GM04503 (cell line): Measurements from ENCODE around the gene TNIK.
"Not testable (repeated sequence)": the region's sequence is repeated elsewhere in the genome, so short reads cannot be mapped to it uniquely, and the experiment has no call there.

Source experiments
- DNase-seq: peaks from one replicate; pipeline ENCODE4 v3.0.0-alpha.2; 2012; ENCODE audit warnings: low read depth

The TNIK gene

GRCh38 chr3:171125010-171125409 lies 335.2 kb downstream of the TNIK start:
- no peak for DNase-seq

- no peak for DNase-seq
These were observed 336.3 kb downstream of the TNIK start for GRCh38 chr3:171123915-171124314.

- DNase-seq = no peak
These were observed 337.3 kb downstream of the TNIK start for GRCh38 chr3:171122861-171123260.

DNA sequence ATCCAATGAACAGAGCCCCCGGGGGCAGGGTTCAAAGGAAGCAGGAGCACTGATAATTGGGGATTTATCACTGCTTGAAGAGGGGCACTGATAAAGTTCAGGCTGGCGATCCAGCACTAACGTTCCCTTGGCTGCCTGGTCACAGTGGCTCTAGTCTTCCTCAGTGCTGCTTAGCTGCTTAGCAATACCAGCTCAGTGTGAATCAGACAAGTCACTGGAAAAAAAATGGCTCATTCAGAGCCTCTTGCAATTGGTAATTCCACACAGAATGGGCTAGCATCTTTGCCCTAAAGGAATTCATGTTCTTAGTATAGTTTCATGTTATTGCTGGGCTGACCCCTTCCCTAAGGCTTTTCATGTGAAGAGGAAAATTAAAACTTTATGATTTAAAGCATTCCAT lies 338.0 kb downstream of the TNIK start:
- DNase-seq = no peak

- DNase-seq = no peak
These were observed 338.4 kb downstream of the TNIK start for GRCh38 chr3:171121801-171122200.

DNA sequence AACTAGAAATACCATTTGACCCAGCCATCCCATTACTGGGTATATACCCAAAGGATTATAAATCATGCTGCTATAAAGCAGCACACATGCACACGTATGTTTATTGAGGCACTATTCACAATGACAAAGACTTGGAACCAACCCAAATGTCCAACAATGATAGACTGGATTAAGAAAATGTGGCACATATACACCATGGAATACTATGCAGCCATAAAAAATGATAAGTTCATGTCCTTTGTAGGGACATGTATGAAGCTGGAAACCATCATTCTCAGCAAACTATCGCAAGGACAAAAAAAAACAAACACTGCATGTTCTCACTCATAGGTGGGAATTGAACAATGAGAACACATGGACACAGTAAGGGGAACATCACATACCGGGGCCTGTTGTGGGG lies 340.8 kb downstream of the TNIK start:
- DNase-seq = not testable (repeated sequence)

DNA sequence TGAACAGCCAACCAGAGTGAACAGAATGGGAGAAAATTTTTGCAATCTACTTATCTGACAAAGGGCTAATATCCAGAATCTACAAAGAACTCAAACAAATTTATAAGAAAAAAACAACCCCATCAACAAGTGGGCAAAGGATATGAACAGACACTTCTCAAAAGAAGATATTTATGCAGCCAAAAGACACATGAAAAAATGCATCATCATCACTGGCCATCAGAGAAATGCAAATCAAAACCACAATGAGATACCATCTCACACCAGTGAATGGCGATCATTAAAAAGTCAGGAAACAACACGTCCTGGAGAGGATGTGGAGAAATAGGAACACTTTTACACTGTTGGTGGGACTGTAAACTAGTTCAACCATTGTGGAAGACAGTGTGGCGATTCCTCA lies 341.2 kb downstream of the TNIK start:
- DNase-seq = not testable (repeated sequence)

- DNase-seq = no peak
These were observed 343.3 kb downstream of the TNIK start for GRCh38 chr3:171116824-171117395.

DNA sequence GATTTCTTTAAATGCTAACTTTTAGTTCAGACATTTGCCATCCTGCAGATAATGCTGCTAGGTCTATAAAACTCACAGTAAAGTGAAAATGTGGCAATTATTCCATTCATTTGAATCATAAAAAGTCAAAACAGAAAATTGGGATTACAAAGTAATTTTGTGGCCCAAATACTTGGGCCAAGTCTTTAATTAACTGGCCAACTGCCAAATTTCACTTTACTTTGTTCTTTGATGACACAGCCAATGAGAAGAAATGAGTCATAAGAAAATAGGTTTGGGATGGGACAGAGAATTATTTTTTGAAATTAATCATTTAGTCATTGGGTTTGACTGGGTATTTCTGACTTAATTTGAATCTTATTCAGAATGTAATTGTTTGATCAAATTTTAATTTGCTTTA lies 343.8 kb downstream of the TNIK start:
- no peak for DNase-seq

GRCh38 chr3:171115667-171116066 lies 344.5 kb downstream of the TNIK start:
- peak; percentile 71 for DNase-seq

DNA sequence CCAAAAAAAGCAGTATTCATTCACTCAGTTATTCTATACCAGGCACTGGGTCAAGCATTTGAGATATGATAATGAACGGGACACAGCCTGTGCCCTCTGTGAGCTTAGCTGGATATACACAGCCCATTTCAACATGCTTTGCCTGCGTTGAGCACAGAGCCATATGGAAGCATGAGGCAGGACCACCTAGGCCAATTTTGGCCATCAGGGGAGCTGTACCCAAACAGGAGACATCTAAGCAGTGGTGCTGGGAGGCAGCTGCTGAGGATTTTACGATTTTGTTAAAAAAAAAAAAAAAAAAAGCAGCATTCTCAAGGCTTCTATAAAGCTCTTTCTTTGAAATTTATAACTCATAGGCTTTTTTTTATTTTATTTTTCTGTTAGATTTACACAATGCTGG lies 346.5 kb downstream of the TNIK start:
- DNase-seq = no peak

- DNase-seq = no peak
These were observed 349.5 kb downstream of the TNIK start for GRCh38 chr3:171110715-171111114.

DNA sequence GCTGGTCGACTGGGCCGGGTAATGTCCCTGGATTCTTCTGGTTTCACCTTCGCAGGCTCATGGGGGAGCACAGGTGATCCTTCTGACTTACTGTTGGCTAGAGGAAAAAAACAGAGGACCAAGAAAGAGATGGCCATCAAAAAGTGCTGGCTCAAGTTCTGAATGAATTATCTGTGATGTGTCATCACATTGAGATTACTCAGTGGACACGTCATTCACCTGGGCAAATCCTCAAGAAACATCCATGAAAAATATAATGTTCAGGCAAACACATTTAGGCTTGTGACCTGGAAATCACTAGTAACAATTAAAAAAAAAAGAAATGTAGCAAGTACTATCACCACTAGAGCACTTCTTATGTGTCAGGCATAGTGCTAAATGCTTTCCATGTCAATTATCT lies 352.1 kb downstream of the TNIK start:
- DNase-seq = no peak

DNA sequence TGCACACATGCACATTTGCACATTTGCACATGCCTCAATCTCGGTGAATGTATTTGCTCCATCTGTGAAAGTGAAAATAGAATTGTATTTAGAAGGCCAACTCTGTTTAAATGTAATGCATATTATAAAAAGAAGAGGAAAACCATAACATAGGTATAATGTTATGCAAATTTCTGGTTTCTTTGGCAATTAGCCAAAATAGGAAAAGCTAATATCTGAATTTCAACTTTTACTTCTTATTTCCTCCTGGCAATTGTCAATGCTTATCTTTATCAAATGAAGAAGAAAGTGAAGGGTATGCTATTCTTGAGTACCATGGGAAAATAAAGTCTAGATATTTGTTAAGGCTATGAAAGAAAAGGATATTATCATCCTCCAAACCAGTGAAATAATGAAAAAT lies 357.0 kb downstream of the TNIK start:
- DNase-seq = no peak

- DNase-seq = peak; percentile 59
These were observed 358.1 kb downstream of the TNIK start for GRCh38 chr3:171101982-171102641.

DNA sequence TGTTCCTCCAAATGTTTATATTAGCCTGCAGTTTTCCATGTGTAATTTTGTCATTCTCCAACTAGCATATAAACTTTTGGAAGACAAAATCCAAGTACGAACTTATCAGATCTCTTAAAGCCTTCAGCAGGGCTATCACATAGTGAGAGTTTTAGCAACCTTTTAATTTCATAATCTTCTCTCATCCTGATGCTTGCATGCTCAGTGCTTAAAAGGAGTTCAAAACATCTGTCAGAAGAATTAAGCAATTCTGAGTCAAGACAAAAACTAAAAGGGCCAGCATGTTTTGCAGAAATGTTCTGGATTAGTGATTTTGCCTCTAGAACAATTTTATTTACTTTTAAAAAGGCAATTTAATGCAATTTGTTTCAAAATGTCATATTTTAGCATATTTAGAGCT lies 360.3 kb downstream of the TNIK start:
- no peak for DNase-seq

- no peak for DNase-seq
These were observed 365.1 kb downstream of the TNIK start for GRCh38 chr3:171095063-171095462.

DNA sequence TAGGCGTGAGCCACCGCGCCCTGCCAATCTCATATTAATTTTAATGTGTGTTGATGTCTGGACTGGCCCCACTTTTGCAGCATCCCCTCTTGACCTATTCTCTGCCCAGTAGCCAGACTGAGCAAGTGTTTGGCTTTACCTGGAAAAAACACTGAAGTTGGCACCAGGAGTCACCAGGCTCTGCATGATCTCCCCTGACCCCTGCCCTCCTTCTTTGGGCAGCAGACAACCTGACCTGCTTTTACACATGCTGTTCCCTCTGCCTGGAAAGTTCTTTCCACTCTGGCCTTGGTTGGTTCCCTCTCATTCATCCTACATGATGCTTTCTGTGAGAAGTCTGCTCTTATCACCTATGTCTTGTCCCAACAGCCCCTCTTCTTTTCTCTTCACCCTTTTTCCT lies 365.8 kb downstream of the TNIK start:
- no peak for DNase-seq

GRCh38 chr3:171093462-171093861 lies 366.7 kb downstream of the TNIK start:
- no peak for DNase-seq

- no peak for DNase-seq
These were observed 367.7 kb downstream of the TNIK start for GRCh38 chr3:171092467-171092911.

- no peak for DNase-seq
These were observed 369.9 kb downstream of the TNIK start for GRCh38 chr3:171090321-171090720.

GRCh38 chr3:171088964-171089754 lies 371.0 kb downstream of the TNIK start:
- peak; percentile 87 for DNase-seq

DNA sequence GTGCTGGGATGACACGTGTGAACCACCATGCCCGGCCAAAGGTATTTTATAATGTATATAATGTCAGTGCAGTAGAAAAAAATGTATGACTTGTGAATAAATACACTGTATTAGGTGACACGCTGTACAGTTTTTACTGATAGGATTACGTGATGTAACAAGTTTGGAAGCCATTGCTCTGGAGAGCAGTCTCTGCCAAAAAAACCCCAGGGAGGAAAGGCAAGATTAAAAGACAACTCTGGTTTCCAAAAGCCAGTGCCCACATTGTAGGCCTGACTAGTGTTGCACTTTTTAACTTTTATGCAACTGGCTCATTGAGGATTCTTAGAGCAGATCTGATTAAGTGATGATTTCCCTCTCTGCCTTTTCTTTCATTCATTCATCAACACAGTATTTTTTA lies 371.7 kb downstream of the TNIK start:
- DNase-seq = no peak
